H1 (cell line): Measurements from ENCODE around the gene HOXB4. TPM values are rescaled to one million over a fixed set of nuclear protein-coding genes. Genes with fewer than 3 reads are reported as not detected.
A peak's percentile ranks its signal among the peaks of the same experiment; 100 is the strongest.

Experiments used
- CTCF ChIA-PET: fragments of 300-600 bp; sonication (Branson Sonifier 250); formaldehyde crosslinking; loops from one replicate; lab custom pipeline; 2021; ENCODE audit not compliant: partially characterized antibody; lab: Charles Lee
- POLR2A ChIA-PET: fragments of 300-600 bp; sonication (Branson Sonifier 250); formaldehyde crosslinking; loops from one replicate; lab custom pipeline; 2021; ENCODE audit warnings: inconsistent platforms; ENCODE audit not compliant: partially characterized antibody; lab: Charles Lee
- DNase-seq, 2 experiments: peaks; one replicate each; pipeline versions ENCODE4 v3.0.0 to v3.0.0-alpha.2; 2010 to 2022; ENCODE audit warnings: low spot score in 2 of 2, low read depth in 1 of 2, mixed read lengths in 1 of 2
- FAIRE-seq: peaks from 2 replicates; lab custom pipeline; 2011; peaks lifted over from hg19 to GRCh38; lab: Jason Lieb, UNC
- H2AFZ ChIP-seq: 2 replicates; pipeline ENCODE4 v1.8.1; 2012; ENCODE audit warnings: low read length, inconsistent platforms
- H2AK5ac ChIP-seq: 2 replicates; pipeline ENCODE4 v1.6.1; 2013; ENCODE audit warnings: low read depth, low read length
- H2BK120ac ChIP-seq: replicated peaks from 2 replicates; pipeline ENCODE3; 2013; ENCODE audit warnings: low read depth, low read length, inconsistent platforms
- H2BK12ac ChIP-seq: 2 replicates; pipeline ENCODE4 v1.6.1; 2013; ENCODE audit warnings: low read depth, low read length
- H2BK15ac ChIP-seq: 2 replicates; pipeline ENCODE4 v1.6.1; 2013; ENCODE audit warnings: low read length
- H2BK20ac ChIP-seq: 2 replicates; pipeline ENCODE4 v1.6.1; 2013; ENCODE audit warnings: low read length
- H2BK5ac ChIP-seq: 2 replicates; pipeline ENCODE4 v1.6.1; 2013; ENCODE audit warnings: low read depth, low read length
- H3K14ac ChIP-seq: 2 replicates; pipeline ENCODE4 v1.6.1; 2013; ENCODE audit warnings: inconsistent platforms; ENCODE audit not compliant: insufficient read length
- H3K18ac ChIP-seq: 2 replicates; pipeline ENCODE4 v1.6.1; 2013; ENCODE audit warnings: low read length; ENCODE audit errors: extremely low read depth
- H3K23ac ChIP-seq: 2 replicates; pipeline ENCODE4 v1.6.1; 2013; ENCODE audit warnings: inconsistent platforms; ENCODE audit not compliant: insufficient read length
- H3K23me2 ChIP-seq: 2 replicates; pipeline ENCODE4 v1.6.1; 2013; ENCODE audit warnings: low read depth, low read length
- H3K27ac ChIP-seq: 2 replicates; pipeline ENCODE4 v1.6.1; 2011; ENCODE audit warnings: low read depth, low read length, inconsistent platforms
- H3K27me3 ChIP-seq, 4 experiments: replicated peaks in 1 of 4; 1 replicate in 1 of 4; 2 replicates in 3 of 4; pipeline versions ENCODE4 v1.6.1 to v1.8.1; 2011 to 2013; ENCODE audit warnings: low read length in 3 of 4, mild to moderate bottlenecking in 3 of 4, inconsistent platforms in 2 of 4, mixed read lengths in 2 of 4, moderate library complexity in 1 of 4; ENCODE audit not compliant: control insufficient read depth in 3 of 4, insufficient read depth in 3 of 4; ENCODE audit errors: extremely low read depth in 1 of 4
- H3K36me3 ChIP-seq, 4 experiments: 2 replicates each; pipeline versions ENCODE4 v1.6.1 to v1.8.1; 2011 to 2013; ENCODE audit warnings: mild to moderate bottlenecking in 4 of 4, low read length in 3 of 4, moderate library complexity in 2 of 4, control low read depth in 1 of 4, inconsistent platforms in 1 of 4; ENCODE audit not compliant: insufficient read depth in 4 of 4, control insufficient read depth in 2 of 4
- H3K4ac ChIP-seq: replicated peaks from 2 replicates; pipeline ENCODE3; 2013; ENCODE audit warnings: low read length, low read depth, mixed read lengths, inconsistent platforms; ENCODE audit not compliant: insufficient read length
- H3K4me1 ChIP-seq, 4 experiments: replicated peaks in 1 of 4; 1 replicate in 1 of 4; 2 replicates in 3 of 4; pipeline versions ENCODE4 v1.6.1 to v1.8.1; 2011 to 2013; ENCODE audit warnings: low read length in 3 of 4, inconsistent platforms in 2 of 4, mixed read lengths in 1 of 4; ENCODE audit not compliant: insufficient read depth in 4 of 4, control insufficient read depth in 3 of 4
- H3K4me2 ChIP-seq, 2 experiments: 2 replicates each; pipeline versions ENCODE4 v1.6.1 to v1.8.1; 2011 to 2013; ENCODE audit warnings: low read depth in 2 of 2, low read length in 2 of 2, control low read depth in 1 of 2, inconsistent platforms in 1 of 2, mild to moderate bottlenecking in 1 of 2; ENCODE audit not compliant: insufficient read depth in 1 of 2
- H3K4me3 ChIP-seq, 4 experiments: fragments of 200-600, 300-600 bp in 1 of 4; sonication (generic), shearing (Covaris generic), sonication (Bioruptor Twin) in 1 of 4; 2 replicates each; pipeline versions ENCODE4 v1.5.1 to v1.8.1; 2011 to 2016; ENCODE audit warnings: low read length in 4 of 4, low read depth in 3 of 4, control low read depth in 2 of 4, inconsistent platforms in 2 of 4, mild to moderate bottlenecking in 2 of 4, mixed read lengths in 1 of 4, moderate library complexity in 1 of 4; ENCODE audit not compliant: insufficient read depth in 2 of 4; ENCODE audit errors: extremely low read depth in 1 of 4
- H3K56ac ChIP-seq: replicated peaks from 2 replicates; pipeline ENCODE3; 2013; ENCODE audit warnings: low read depth, mild to moderate bottlenecking, mixed read lengths, low read length, inconsistent platforms; ENCODE audit not compliant: insufficient read length
- H3K79me1 ChIP-seq: 2 replicates; pipeline ENCODE4 v1.6.1; 2013; ENCODE audit warnings: low read depth, low read length, control low read depth
- H3K79me2 ChIP-seq, 2 experiments: 2 replicates each; pipeline versions ENCODE4 v1.6.1 to v1.8.1; 2012 to 2013; ENCODE audit warnings: low read length in 2 of 2, mild to moderate bottlenecking in 2 of 2, inconsistent platforms in 1 of 2; ENCODE audit not compliant: insufficient read depth in 2 of 2, control insufficient read depth in 1 of 2
- H3K9ac ChIP-seq, 4 experiments: replicated peaks in 1 of 4; 1 replicate in 1 of 4; 2 replicates in 3 of 4; pipeline versions ENCODE4 v1.6.1 to v1.8.1; 2011 to 2013; ENCODE audit warnings: low read depth in 3 of 4, low read length in 3 of 4, control low read depth in 2 of 4, mild to moderate bottlenecking in 2 of 4, moderate library complexity in 2 of 4, inconsistent platforms in 1 of 4; ENCODE audit errors: extremely low read depth in 1 of 4
- H3K9me3 ChIP-seq, 2 experiments: 2 replicates each; pipeline versions ENCODE4 v1.6.1 to v1.8.1; 2012 to 2013; ENCODE audit warnings: mild to moderate bottlenecking in 2 of 2, moderate library complexity in 2 of 2, control low read depth in 1 of 2, inconsistent platforms in 1 of 2, low read depth in 1 of 2, low read length in 1 of 2, mixed read lengths in 1 of 2; ENCODE audit not compliant: insufficient read depth in 2 of 2
- H4K20me1 ChIP-seq, 2 experiments: replicated peaks in 1 of 2; 2 replicates each; pipeline versions ENCODE3 to v1.8.1; 2011 to 2013; ENCODE audit warnings: inconsistent platforms in 2 of 2, low read length in 2 of 2, mild to moderate bottlenecking in 1 of 2; ENCODE audit not compliant: insufficient read depth in 2 of 2, control insufficient read depth in 1 of 2
- H4K5ac ChIP-seq: 2 replicates; pipeline ENCODE4 v1.6.1; 2013; ENCODE audit warnings: low read length, low read depth, mixed read lengths, inconsistent platforms; ENCODE audit not compliant: insufficient read length
- H4K8ac ChIP-seq: 2 replicates; pipeline ENCODE4 v1.8.0; 2013; ENCODE audit warnings: mild to moderate bottlenecking, moderate library complexity, low read length, inconsistent platforms; ENCODE audit not compliant: insufficient read depth; ENCODE audit errors: extremely low read depth
- H4K91ac ChIP-seq: replicated peaks from 2 replicates; pipeline ENCODE3; 2013; ENCODE audit warnings: low read length, mixed read lengths, inconsistent platforms; ENCODE audit not compliant: insufficient read length
- ASH2L ChIP-seq: fragments of 200-600, 300-600 bp; sonication (generic); IDR thresholded peaks from one replicate; pipeline ENCODE4 v1.7.1; 2017; ENCODE audit warnings: low read length
- GTF2F1 ChIP-seq: IDR thresholded peaks from 2 replicates; pipeline ENCODE4 v1.6.1; 2012; ENCODE audit warnings: low read depth, low read length, improper control_type of control experiment, borderline replicate concordance
- RNF2 ChIP-seq: fragments of 200-900, 300-1000 bp; sonication (generic); IDR thresholded peaks from 2 replicates; pipeline ENCODE4 v1.7.1; 2016; ENCODE audit warnings: borderline replicate concordance, low read depth, mild to moderate bottlenecking, antibody characterized with exemption, low read length; ENCODE audit not compliant: poor library complexity, severe bottlenecking; ENCODE audit errors: missing control alignments
- WGBS, 2 experiments: shearing (Covaris generic) in 1 of 2; methylation state at CpG; one replicate each; pipeline versions ENCODE4 v1.1.6 to v1.1.7; 2013 to 2015; ENCODE audit warnings: low lambda C conversion rate in 2 of 2, mixed read lengths in 2 of 2, inconsistent platforms in 1 of 2, low coverage in 1 of 2, missing lambda C conversion rate in 1 of 2; ENCODE audit not compliant: insufficient replicate concordance in 2 of 2, insufficient coverage in 1 of 2, insufficient read length in 1 of 2; ENCODE audit errors: extremely low coverage in 1 of 2, missing lambda C conversion rate in 1 of 2; 5-methylcytosine and 5-hydroxymethylcytosine counted together
- polyA plus RNA-seq, 7 experiments: library from polyadenylated mRNA; depleted of rRNA in 3 of 7; stranded (reverse) in 5 of 7; unstranded in 2 of 7; fragments of >200 nt in 5 of 7; fragments of 200-250 nt in 2 of 7; gene quantifications; 1 replicate in 5 of 7; 2 replicates in 1 of 7; 4 replicates in 1 of 7; pipeline versions ENCODE4 v1.2.1 to v1.2.3, GENCODE V29; 2011 to 2013; ENCODE audit warnings: missing spikeins in 2 of 7, mixed read lengths in 2 of 7
- total RNA-seq: library from RNA; stranded (reverse); fragmentation: NEBNext Ultra II Directional; extraction: Animal tissue kit (Norgen Biotek cat#: 25700); gene quantifications from 2 replicates; pipeline ENCODE4 v1.2.1, GENCODE V29; 2021

Gene HOXB4
- total and polyA plus RNA-seq, 2 of the 8 experiments (the other 6 are each of a cell fraction or from before 2014, with no cell fraction given): not detected

GRCh38 chr17:48609759-48610281 lies 31.7 kb upstream of the HOXB4 start:
- TF ChIP-seq ASH2L (peak; percentile 6), GTF2F1 (no peak), RNF2 (peak; percentile 24)
- Histone ChIP-seq H3K79me1 (no peaks in the 10 kb centered on the region), H3K18ac (no peak overlapping the region), H3K4ac (no peak overlapping the region), H3K36me3 (peaks cover 0 to 18% (median 0%) of the 10 kb centered on the region in 4 experiments; a peak in 1 of 8 replicates), H2AFZ (no peak overlapping the region), H2BK15ac (no peak overlapping the region), H3K4me3 (peak overlapping the region in 1 of 4 experiments; percentile 46; a peak in 2 of 8 replicates), H2BK20ac (no peak overlapping the region), H3K56ac (no peak overlapping the region), H3K9me3 (no peaks in the 10 kb centered on the region; a peak in 1 of 4 replicates), H3K79me2 (no peaks in the 10 kb centered on the region), H2BK12ac (no peak overlapping the region), H3K9ac (no peak overlapping the region), H3K23me2 (peaks cover 2% of the 10 kb centered on the region; the same call in 1 of the 2 replicates), H4K91ac (no peak overlapping the region), H2BK5ac (no peak overlapping the region), H2AK5ac (no peak overlapping the region), H2BK120ac (no peak overlapping the region), H3K27ac (no peak overlapping the region), H3K23ac (no peak overlapping the region), H3K4me2 (peak overlapping the region; percentile 41 to 57; a peak in 3 of 4 replicates), H4K8ac (no peak overlapping the region), H4K20me1 (peaks cover 28 to 38% of the 10 kb centered on the region in 2 experiments), H3K14ac (no peak overlapping the region), H3K27me3 (peaks cover 96 to 100% (median 99%) of the 10 kb centered on the region in 4 experiments), H4K5ac (no peak overlapping the region), H3K4me1 (peaks cover 0 to 7% (median 4%) of the 10 kb centered on the region in 4 experiments; a peak in 5 of 7 replicates)
- no peak for FAIRE-seq
- ChIA-PET CTCF (interaction anchor here (0.6 to 2.3 kb wide), 12 partner anchors 9 to 583 kb away, joined by 3 to 10 read pairs (median 3); no protein-coding TSS in a partner anchor), POLR2A (interaction anchor here (0.7 kb wide), 1 partner anchor 89 kb away, joined by 3 read pairs; no protein-coding TSS in a partner anchor)
- no peak for DNase-seq
- whole genome bisulfite sequencing, 2 experiments: 7% methylated on average over 7 of the region's 15 CpGs; no CpG with 5 or more reads in 1 of the 2 experiments
